RWPE2 (cell line): ENCODE data around the gene ST8SIA3.

Experiments used
- ATAC-seq: fragments of 200-7000 bp; cut with Tn5 transposase; 3 replicates; pipeline ENCODE4 v1.9.1; 2021; ENCODE audit warnings: low read depth
- DNase-seq: peaks from one replicate; pipeline ENCODE4 v3.0.0-alpha.2; 2020; ENCODE audit warnings: low spot score
- H3K27ac ChIP-seq: fragments of 450-650 bp; 2 replicates; pipeline ENCODE4 v1.5.1; 2017; ENCODE audit warnings: mild to moderate bottlenecking; ENCODE audit not compliant: poor library complexity, severe bottlenecking
- H3K27me3 ChIP-seq: fragments of 250-450 bp; sonication (Bioruptor Pico); 2 replicates; pipeline ENCODE4 v1.5.1; 2021; ENCODE audit warnings: mild to moderate bottlenecking, moderate library complexity; ENCODE audit not compliant: insufficient read depth, poor library complexity, severe bottlenecking
- H3K36me3 ChIP-seq: fragments of 250-450 bp; sonication (Bioruptor Pico); 2 replicates; pipeline ENCODE4 v1.5.1; 2020; ENCODE audit warnings: low read depth, mild to moderate bottlenecking, moderate library complexity
- H3K4me1 ChIP-seq: fragments of 250-450 bp; sonication (Bioruptor Pico); 2 replicates; pipeline ENCODE4 v1.5.1; 2021; ENCODE audit warnings: mild to moderate bottlenecking, moderate library complexity; ENCODE audit not compliant: insufficient read depth, poor library complexity, severe bottlenecking
- H3K4me3 ChIP-seq: fragments of 250-450 bp; sonication (Bioruptor Pico); 2 replicates; pipeline ENCODE4 v1.5.1; 2021; ENCODE audit warnings: mild to moderate bottlenecking, moderate library complexity; ENCODE audit not compliant: severe bottlenecking
- H3K9me3 ChIP-seq: fragments of 250-450 bp; sonication (Bioruptor Pico); 2 replicates; pipeline ENCODE4 v1.5.1; 2021; ENCODE audit warnings: mild to moderate bottlenecking, moderate library complexity; ENCODE audit not compliant: severe bottlenecking
- CTCF ChIP-seq: fragments of 450-650 bp; IDR thresholded peaks from one replicate; pipeline ENCODE4 v1.5.1; 2017; ENCODE audit warnings: mild to moderate bottlenecking, moderate library complexity; ENCODE audit not compliant: poor library complexity, severe bottlenecking

ST8SIA3 gene, protein sequence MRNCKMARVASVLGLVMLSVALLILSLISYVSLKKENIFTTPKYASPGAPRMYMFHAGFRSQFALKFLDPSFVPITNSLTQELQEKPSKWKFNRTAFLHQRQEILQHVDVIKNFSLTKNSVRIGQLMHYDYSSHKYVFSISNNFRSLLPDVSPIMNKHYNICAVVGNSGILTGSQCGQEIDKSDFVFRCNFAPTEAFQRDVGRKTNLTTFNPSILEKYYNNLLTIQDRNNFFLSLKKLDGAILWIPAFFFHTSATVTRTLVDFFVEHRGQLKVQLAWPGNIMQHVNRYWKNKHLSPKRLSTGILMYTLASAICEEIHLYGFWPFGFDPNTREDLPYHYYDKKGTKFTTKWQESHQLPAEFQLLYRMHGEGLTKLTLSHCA

DNA sequence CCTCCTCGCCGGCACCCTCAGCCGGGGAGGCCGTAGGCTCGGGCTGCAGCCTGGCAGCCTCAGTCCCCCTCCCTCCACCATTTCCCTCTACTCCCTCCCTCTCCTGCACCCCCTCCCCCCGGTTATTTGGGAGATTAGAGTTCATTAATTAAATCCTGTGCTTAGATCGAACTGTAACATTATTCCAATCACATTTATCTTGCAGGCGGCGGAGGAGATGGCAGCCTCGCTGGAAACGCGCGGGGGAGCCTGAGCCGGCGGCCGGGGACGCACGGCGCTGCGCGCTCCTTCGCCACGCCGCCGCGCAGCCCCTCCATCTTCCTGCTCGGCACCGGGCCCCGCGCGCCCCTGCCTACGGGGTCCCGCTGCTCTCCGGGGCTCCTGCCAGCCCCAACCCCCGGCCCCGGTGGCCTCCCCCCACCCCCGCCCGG, at the start of gene ST8SIA3:
TSS of gene ST8SIA3 (plus strand) at position 287 of the 431 bp plus-strand sequence. CDS start 290 bp downstream, outside the sequence.
- no peak within 1 kb of the TSS for H3K4me3 ChIP-seq
- H3K9me3 ChIP-seq = no peaks in the 10 kb centered on the region
- peaks cover 58% of the 10 kb centered on the region for H3K27me3 ChIP-seq
- DNase-seq (no peak), ATAC-seq (no peak)
- no peak within 1 kb of the TSS for H3K27ac ChIP-seq
- no peak for TF ChIP-seq CTCF
- H3K4me1 ChIP-seq = no peaks in the 10 kb centered on the region
- no peaks in the 10 kb centered on the region for H3K36me3 ChIP-seq

- ATAC-seq = no peak
- Histone ChIP-seq H3K9me3 (no peaks in the 10 kb centered on the region), H3K4me1 (no peaks in the 10 kb centered on the region), H3K4me3 (no peak overlapping the region), H3K36me3 (no peaks in the 10 kb centered on the region), H3K27ac (no peak overlapping the region), H3K27me3 (no peaks in the 10 kb centered on the region)
- no peak for TF ChIP-seq CTCF
- no peak for DNase-seq
These were observed 40.9 kb upstream of the ST8SIA3 start for GRCh38 chr18:57311472-57311871.

- H3K4me1 ChIP-seq = no peaks in the 10 kb centered on the region
- no peak for ATAC-seq
- no peak for TF ChIP-seq CTCF
- DNase-seq = no peak
- no peaks in the 10 kb centered on the region for H3K36me3 ChIP-seq
- no peaks in the 10 kb centered on the region for H3K9me3 ChIP-seq
- no peak overlapping the region for H3K27ac ChIP-seq
- no peaks in the 10 kb centered on the region for H3K27me3 ChIP-seq
- no peak overlapping the region for H3K4me3 ChIP-seq
These were observed 39.8 kb upstream of the ST8SIA3 start for GRCh38 chr18:57312346-57313144.

- H3K9me3 ChIP-seq = no peaks in the 10 kb centered on the region
- no peak overlapping the region for H3K4me3 ChIP-seq
- H3K27me3 ChIP-seq = no peaks in the 10 kb centered on the region
- no peak for TF ChIP-seq CTCF
- H3K27ac ChIP-seq = no peak overlapping the region
- H3K36me3 ChIP-seq = no peaks in the 10 kb centered on the region
- ATAC-seq (no peak), DNase-seq (no peak)
- H3K4me1 ChIP-seq = no peaks in the 10 kb centered on the region
These were observed 31.8 kb upstream of the ST8SIA3 start for GRCh38 chr18:57320603-57321002.
